ENCODE data around the gene MED12. TPM values are rescaled to one million over a fixed set of nuclear protein-coding genes. Genes with fewer than 3 reads are reported as not detected.

Gene MED12
- total and polyA plus RNA-seq, 2 donors from 2014 or later: 5.2 to 42.7 TPM

DNA sequence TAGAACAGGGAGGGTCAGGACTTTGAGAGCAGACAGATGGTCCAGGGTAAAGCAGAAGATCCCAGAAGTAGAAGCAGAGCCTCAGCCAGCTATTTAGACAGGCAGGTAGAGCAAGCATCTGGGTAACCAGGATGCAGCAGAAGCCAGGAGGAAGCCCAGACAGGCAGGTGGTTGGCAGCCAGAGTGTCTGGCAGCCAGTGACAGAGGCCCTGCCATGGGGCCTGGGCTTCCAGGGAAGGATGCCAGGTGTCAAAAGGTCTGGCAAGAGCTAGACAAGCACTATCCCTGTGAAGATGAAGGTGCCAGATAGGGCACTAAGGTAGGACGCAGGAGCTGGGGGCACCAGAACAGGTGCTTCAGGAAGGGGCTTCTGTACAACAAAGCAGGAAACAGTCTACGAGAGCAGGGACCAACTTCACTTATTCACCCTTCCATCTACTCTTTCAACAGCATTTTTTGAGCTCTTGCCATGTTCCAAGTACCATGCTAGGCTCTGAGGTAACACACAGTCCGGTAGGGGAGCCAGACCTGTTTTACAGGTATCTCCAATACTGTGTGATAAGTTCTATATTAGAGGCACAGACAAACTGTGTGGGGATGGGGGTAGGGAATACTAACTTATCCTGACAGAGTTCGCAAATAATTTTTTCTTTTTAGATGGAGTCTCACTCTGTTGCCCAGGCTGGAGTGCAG, 66.6 kb downstream of the MED12 start:
- DNase-seq: no peak
- H3K36me3 ChIP-seq (ENCODE audit: control insufficient read depth in 2 of 3, insufficient read depth in 3 of 3, low read length in 3 of 3): no peaks in the 10 kb centered on the region
- H3K4me1 ChIP-seq (ENCODE audit: control insufficient read depth in 2 of 3, insufficient read depth in 2 of 3, low read depth in 1 of 3, low read length in 3 of 3): peaks cover 0 to 4% (median 4%) of the 10 kb centered on the region in 3 donors
- intact Hi-C loops (cut with DNase I): no loop called here
- no peak overlapping the region for H3K27ac ChIP-seq (ENCODE audit: low read depth in 2 of 2, low read length in 2 of 2)
- H3K9me3 ChIP-seq (ENCODE audit: control insufficient read depth in 2 of 3, insufficient read depth in 1 of 3, low read length in 3 of 3): no peaks in the 10 kb centered on the region
- FAIRE-seq: no peak
- H3K4me3 ChIP-seq (ENCODE audit: low read length in 3 of 3): no peak overlapping the region
- no peaks in the 10 kb centered on the region for H3K27me3 ChIP-seq (ENCODE audit: control insufficient read depth, insufficient read depth, low read length)
- TF ChIP-seq, protein P1, sequence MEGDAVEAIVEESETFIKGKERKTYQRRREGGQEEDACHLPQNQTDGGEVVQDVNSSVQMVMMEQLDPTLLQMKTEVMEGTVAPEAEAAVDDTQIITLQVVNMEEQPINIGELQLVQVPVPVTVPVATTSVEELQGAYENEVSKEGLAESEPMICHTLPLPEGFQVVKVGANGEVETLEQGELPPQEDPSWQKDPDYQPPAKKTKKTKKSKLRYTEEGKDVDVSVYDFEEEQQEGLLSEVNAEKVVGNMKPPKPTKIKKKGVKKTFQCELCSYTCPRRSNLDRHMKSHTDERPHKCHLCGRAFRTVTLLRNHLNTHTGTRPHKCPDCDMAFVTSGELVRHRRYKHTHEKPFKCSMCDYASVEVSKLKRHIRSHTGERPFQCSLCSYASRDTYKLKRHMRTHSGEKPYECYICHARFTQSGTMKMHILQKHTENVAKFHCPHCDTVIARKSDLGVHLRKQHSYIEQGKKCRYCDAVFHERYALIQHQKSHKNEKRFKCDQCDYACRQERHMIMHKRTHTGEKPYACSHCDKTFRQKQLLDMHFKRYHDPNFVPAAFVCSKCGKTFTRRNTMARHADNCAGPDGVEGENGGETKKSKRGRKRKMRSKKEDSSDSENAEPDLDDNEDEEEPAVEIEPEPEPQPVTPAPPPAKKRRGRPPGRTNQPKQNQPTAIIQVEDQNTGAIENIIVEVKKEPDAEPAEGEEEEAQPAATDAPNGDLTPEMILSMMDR (IDR thresholded peaks at IDR 0.05; ENCODE audit: borderline replicate concordance, extremely low read depth, insufficient read depth): no peak
- no peak overlapping the region for H3K9ac ChIP-seq (ENCODE audit: low read length in 3 of 3)

DNA sequence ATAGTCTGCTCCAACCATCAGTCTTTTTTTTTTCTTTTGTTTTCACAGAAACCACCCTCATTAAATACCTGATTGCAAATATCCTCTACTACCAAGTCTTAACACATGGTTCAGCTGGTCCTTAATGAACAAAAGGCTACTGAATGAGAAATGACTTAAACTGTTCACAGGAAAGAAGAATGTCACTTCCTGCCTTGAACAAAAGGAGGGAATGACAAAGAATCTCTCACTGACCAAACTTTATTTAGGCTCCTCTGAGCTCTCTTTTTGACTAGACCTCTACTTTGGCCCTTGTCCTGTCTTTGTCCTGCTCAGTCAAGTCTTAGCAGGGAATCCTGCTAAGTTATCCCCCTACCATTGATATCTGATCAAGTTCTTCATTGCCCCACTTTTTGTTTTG, 72.9 kb downstream of the MED12 start:
- H3K36me3 ChIP-seq (ENCODE audit: control insufficient read depth in 2 of 3, insufficient read depth in 3 of 3, low read length in 3 of 3): no peaks in the 10 kb centered on the region
- TF ChIP-seq, protein P1 (IDR thresholded peaks at IDR 0.05; ENCODE audit: borderline replicate concordance, extremely low read depth, insufficient read depth): no peak
- no peaks in the 10 kb centered on the region for H3K4me1 ChIP-seq (ENCODE audit: control insufficient read depth in 2 of 3, insufficient read depth in 2 of 3, low read depth in 1 of 3, low read length in 3 of 3)
- intact Hi-C loops (cut with DNase I): no loop called here
- no peak for DNase-seq
- no peaks in the 10 kb centered on the region for H3K27me3 ChIP-seq (ENCODE audit: control insufficient read depth, insufficient read depth, low read length)
- H3K9ac ChIP-seq (ENCODE audit: low read length in 3 of 3): no peak overlapping the region
- no peaks in the 10 kb centered on the region for H3K9me3 ChIP-seq (ENCODE audit: control insufficient read depth in 2 of 3, insufficient read depth in 1 of 3, low read length in 3 of 3)
- no peak for FAIRE-seq
- H3K27ac ChIP-seq (ENCODE audit: low read depth in 2 of 2, low read length in 2 of 2): no peak overlapping the region
- no peak overlapping the region for H3K4me3 ChIP-seq (ENCODE audit: low read length in 3 of 3)

Other genes with a start within 250 kb of the MED12 start
- 0.28 TPM for gene TEX11, start 209.9 kb upstream of the MED12 start, total RNA-seq
- not detected for gene TEX11, start 209.9 kb upstream of the MED12 start, polyA plus RNA-seq (ENCODE audit: insufficient read depth, low read depth, low replicate concordance)
- gene SLC7A3, start 187.5 kb upstream of the MED12 start, total RNA-seq: not detected
- gene SLC7A3, start 187.5 kb upstream of the MED12 start, polyA plus RNA-seq (ENCODE audit: insufficient read depth, low read depth, low replicate concordance): not detected
- 70.1 TPM for gene SNX12, start 50.3 kb upstream of the MED12 start, total RNA-seq
- 48.9 TPM for gene SNX12, start 50.3 kb upstream of the MED12 start, polyA plus RNA-seq (ENCODE audit: insufficient read depth, low read depth, low replicate concordance)
- gene FOXO4, start 22.7 kb upstream of the MED12 start, total RNA-seq: 18.6 TPM
- 13.1 TPM for gene FOXO4, start 22.7 kb upstream of the MED12 start, polyA plus RNA-seq (ENCODE audit: insufficient read depth, low read depth, low replicate concordance)
- gene CXorf65, start 11.9 kb upstream of the MED12 start, total RNA-seq: 3.0 TPM
- not detected for gene CXorf65, start 11.9 kb upstream of the MED12 start, polyA plus RNA-seq (ENCODE audit: insufficient read depth, low read depth, low replicate concordance)
- 15.0 TPM for gene IL2RG, start 7.0 kb upstream of the MED12 start, total RNA-seq
- 3.1 TPM for gene IL2RG, start 7.0 kb upstream of the MED12 start, polyA plus RNA-seq (ENCODE audit: insufficient read depth, low read depth, low replicate concordance)
- gene NLGN3, start 26.2 kb downstream of the MED12 start, total RNA-seq: 0.82 TPM
- gene NLGN3, start 26.2 kb downstream of the MED12 start, polyA plus RNA-seq (ENCODE audit: insufficient read depth, low read depth, low replicate concordance): 0.97 TPM
- gene GJB1, start 104.6 kb downstream of the MED12 start, total RNA-seq: 22.4 TPM
- gene GJB1, start 104.6 kb downstream of the MED12 start, polyA plus RNA-seq (ENCODE audit: insufficient read depth, low read depth, low replicate concordance): 59.0 TPM
- 26.7 TPM for gene ZMYM3, start 135.5 kb downstream of the MED12 start, total RNA-seq
- 9.7 TPM for gene ZMYM3, start 135.5 kb downstream of the MED12 start, polyA plus RNA-seq (ENCODE audit: insufficient read depth, low read depth, low replicate concordance)
- gene NONO, start 165.0 kb downstream of the MED12 start, total RNA-seq: 225 TPM
- gene NONO, start 165.0 kb downstream of the MED12 start, polyA plus RNA-seq (ENCODE audit: insufficient read depth, low read depth, low replicate concordance): 126 TPM
- gene ITGB1BP2, start 183.2 kb downstream of the MED12 start, total RNA-seq: 1.8 TPM
- 1.8 TPM for gene ITGB1BP2, start 183.2 kb downstream of the MED12 start, polyA plus RNA-seq (ENCODE audit: insufficient read depth, low read depth, low replicate concordance)
- gene TAF1, start 247.8 kb downstream of the MED12 start, total RNA-seq: 45.0 TPM
- gene TAF1, start 247.8 kb downstream of the MED12 start, polyA plus RNA-seq (ENCODE audit: insufficient read depth, low read depth, low replicate concordance): 4.0 TPM

Measured in kidney (tissue), 14 donors.